Measurements from ENCODE around the gene CR1. TPM values are rescaled to one million over a fixed set of nuclear protein-coding genes. Genes with fewer than 3 reads are reported as not detected.
"Not testable (repeated sequence)": the region's sequence is repeated elsewhere in the genome, so short reads cannot be mapped to it uniquely, and the experiment has no call there.

CR1 gene
- total RNA-seq, 4 donors from 2014 or later: 1.5 to 12.0 (median 3.3) TPM

DNA sequence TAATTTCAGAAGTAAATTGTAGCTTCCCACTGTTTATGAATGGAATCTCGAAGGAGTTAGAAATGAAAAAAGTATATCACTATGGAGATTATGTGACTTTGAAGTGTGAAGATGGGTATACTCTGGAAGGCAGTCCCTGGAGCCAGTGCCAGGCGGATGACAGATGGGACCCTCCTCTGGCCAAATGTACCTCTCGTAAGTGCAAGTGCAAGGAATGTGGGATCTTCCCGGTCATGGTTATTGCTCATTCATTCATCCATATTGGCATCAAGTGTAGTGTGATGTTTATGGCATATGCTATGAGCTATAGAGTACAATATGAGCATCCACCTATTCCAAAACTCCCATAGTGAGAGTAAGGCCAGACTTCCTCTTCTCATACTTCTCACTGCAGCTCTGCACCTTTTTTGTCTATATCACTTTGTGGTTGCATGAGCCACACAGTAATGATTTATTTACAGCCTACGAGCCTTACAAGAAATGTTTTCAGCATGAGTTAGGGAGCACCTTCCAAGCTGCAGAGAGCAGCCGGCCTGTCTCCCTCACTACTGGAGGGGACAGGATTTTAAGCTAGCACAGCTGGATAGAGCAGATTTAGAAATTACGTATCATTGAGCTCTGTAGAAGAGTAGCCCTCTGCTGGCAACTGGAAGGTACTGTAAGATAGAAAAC is 124.0 kb downstream of the CR1 start:
- intact Hi-C loops (cut with DNase I; ENCODE audit: low total_unique reads) (no loop called here), in situ Hi-C loops (cut with MboI; ENCODE audit: low pct_ligation_motif_present in 1 of 4, low pct_unique_long_range_greater_than_20kb in 1 of 4, low sequenced_read_pairs in 3 of 4) (no loop called here)
- no peak for DNase-seq
- WGBS, 2 donors (ENCODE audit: low coverage in 1 of 2): 48 to 52% methylated on average over 3 to 7 of the region's 7 CpGs
- H3K4me3 ChIP-seq: no peak overlapping the region
- no peaks in the 10 kb centered on the region for H3K27me3 ChIP-seq
- H3K9me3 ChIP-seq: no peaks in the 10 kb centered on the region
- no peak for TF ChIP-seq POLR2A (IDR thresholded peaks at IDR 0.05)
- TF ChIP-seq EP300 (IDR thresholded peaks at IDR 0.05; ENCODE audit: low read depth): no peak
- peak; percentile 44 to 71 (median 70) for TF ChIP-seq CTCF (IDR thresholded peaks at IDR 0.05)
- TF ChIP-seq POLR2AphosphoS5 (IDR thresholded peaks at IDR 0.05): no peak
- H3K4me1 ChIP-seq: no peaks in the 10 kb centered on the region
- H3K27ac ChIP-seq: no peak overlapping the region
- no peaks in the 10 kb centered on the region for H3K36me3 ChIP-seq

GRCh38 chr1:207620543-207620893 is 124.6 kb downstream of the CR1 start:
- no peak overlapping the region for H3K4me3 ChIP-seq
- no peaks in the 10 kb centered on the region for H3K9me3 ChIP-seq
- TF ChIP-seq EP300 (IDR thresholded peaks at IDR 0.05; ENCODE audit: low read depth): no peak
- TF ChIP-seq POLR2AphosphoS5 (IDR thresholded peaks at IDR 0.05): no peak
- no peak for TF ChIP-seq CTCF (IDR thresholded peaks at IDR 0.05)
- TF ChIP-seq POLR2A (IDR thresholded peaks at IDR 0.05): no peak
- no peak overlapping the region for H3K27ac ChIP-seq
- in situ Hi-C loops (cut with MboI; ENCODE audit: low pct_ligation_motif_present in 1 of 4, low pct_unique_long_range_greater_than_20kb in 1 of 4, low sequenced_read_pairs in 3 of 4) (no loop called here), intact Hi-C loops (cut with DNase I; ENCODE audit: low total_unique reads) (no loop called here)
- H3K27me3 ChIP-seq: no peaks in the 10 kb centered on the region
- WGBS, 2 donors (ENCODE audit: low coverage in 1 of 2): 84 to 93% methylated on average over 2 of the region's 2 CpGs
- DNase-seq: no peak
- no peaks in the 10 kb centered on the region for H3K36me3 ChIP-seq
- H3K4me1 ChIP-seq: no peaks in the 10 kb centered on the region

- H3K9me3 ChIP-seq; H3K27ac ChIP-seq; H3K4me1 ChIP-seq; H3K4me3 ChIP-seq; intact Hi-C loops (cut with DNase I; ENCODE audit: low total_unique reads); DNase-seq; H3K27me3 ChIP-seq; in situ Hi-C loops (cut with MboI; ENCODE audit: low pct_ligation_motif_present in 1 of 4, low pct_unique_long_range_greater_than_20kb in 1 of 4, low sequenced_read_pairs in 3 of 4); H3K36me3 ChIP-seq: not testable (repeated sequence)
- 100% methylated on average over 1 of the region's 1 CpG; no CpG with 5 or more reads in 1 of the 2 donors for WGBS, 2 donors (ENCODE audit: low coverage in 1 of 2)
Measured at GRCh38 chr1:207625504-207626071, 129.6 kb downstream of the CR1 start.

GRCh38 chr1:207626972-207627337 is 131.0 kb downstream of the CR1 start:
- intact Hi-C loops (cut with DNase I; ENCODE audit: low total_unique reads): no loop called here
- H3K4me3 ChIP-seq: no peak overlapping the region
- H3K27me3 ChIP-seq: no peaks in the 10 kb centered on the region
- no peak for TF ChIP-seq CTCF (IDR thresholded peaks at IDR 0.05)
- no peak for TF ChIP-seq EP300 (IDR thresholded peaks at IDR 0.05; ENCODE audit: low read depth)
- no peak for TF ChIP-seq POLR2AphosphoS5 (IDR thresholded peaks at IDR 0.05)
- no peak for TF ChIP-seq POLR2A (IDR thresholded peaks at IDR 0.05)
- H3K27ac ChIP-seq: no peak overlapping the region
- 92 to 100% methylated on average over 1 of the region's 1 CpG for WGBS, 2 donors (ENCODE audit: low coverage in 1 of 2)
- no peaks in the 10 kb centered on the region for H3K36me3 ChIP-seq
- DNase-seq: no peak
- H3K4me1 ChIP-seq: no peaks in the 10 kb centered on the region
- in situ Hi-C loops (cut with MboI; ENCODE audit: low pct_ligation_motif_present in 1 of 4, low pct_unique_long_range_greater_than_20kb in 1 of 4, low sequenced_read_pairs in 3 of 4): no loop called here
- no peaks in the 10 kb centered on the region for H3K9me3 ChIP-seq

- Histone ChIP-seq H3K27me3 (no peaks in the 10 kb centered on the region), H3K27ac (no peak overlapping the region), H3K9me3 (no peaks in the 10 kb centered on the region), H3K4me3 (no peak overlapping the region), H3K4me1 (no peaks in the 10 kb centered on the region), H3K36me3 (no peaks in the 10 kb centered on the region)
- no peak for DNase-seq
- in situ Hi-C loops (cut with MboI; ENCODE audit: low pct_ligation_motif_present in 1 of 4, low pct_unique_long_range_greater_than_20kb in 1 of 4, low sequenced_read_pairs in 3 of 4): no loop called here
- TF ChIP-seq CTCF (IDR thresholded peaks at IDR 0.05): no peak
- TF ChIP-seq POLR2A (IDR thresholded peaks at IDR 0.05): no peak
- TF ChIP-seq EP300 (IDR thresholded peaks at IDR 0.05; ENCODE audit: low read depth): no peak
- TF ChIP-seq POLR2AphosphoS5 (IDR thresholded peaks at IDR 0.05): no peak
- intact Hi-C loops (cut with DNase I; ENCODE audit: low total_unique reads): no loop called here
- WGBS, 2 donors (ENCODE audit: low coverage in 1 of 2): 89 to 95% methylated on average over 2 of the region's 2 CpGs
Measured at GRCh38 chr1:207627496-207627895, 131.5 kb downstream of the CR1 start.

Data from transverse colon (tissue), 4 donors.